ENCODE results near the gene QRFP. TPM values are rescaled to one million over a fixed set of nuclear protein-coding genes. Genes with fewer than 3 reads are reported as not detected.

The QRFP gene
- total and polyA plus RNA-seq, 4 donors = 0.05 TPM; not detected in 3

DNA sequence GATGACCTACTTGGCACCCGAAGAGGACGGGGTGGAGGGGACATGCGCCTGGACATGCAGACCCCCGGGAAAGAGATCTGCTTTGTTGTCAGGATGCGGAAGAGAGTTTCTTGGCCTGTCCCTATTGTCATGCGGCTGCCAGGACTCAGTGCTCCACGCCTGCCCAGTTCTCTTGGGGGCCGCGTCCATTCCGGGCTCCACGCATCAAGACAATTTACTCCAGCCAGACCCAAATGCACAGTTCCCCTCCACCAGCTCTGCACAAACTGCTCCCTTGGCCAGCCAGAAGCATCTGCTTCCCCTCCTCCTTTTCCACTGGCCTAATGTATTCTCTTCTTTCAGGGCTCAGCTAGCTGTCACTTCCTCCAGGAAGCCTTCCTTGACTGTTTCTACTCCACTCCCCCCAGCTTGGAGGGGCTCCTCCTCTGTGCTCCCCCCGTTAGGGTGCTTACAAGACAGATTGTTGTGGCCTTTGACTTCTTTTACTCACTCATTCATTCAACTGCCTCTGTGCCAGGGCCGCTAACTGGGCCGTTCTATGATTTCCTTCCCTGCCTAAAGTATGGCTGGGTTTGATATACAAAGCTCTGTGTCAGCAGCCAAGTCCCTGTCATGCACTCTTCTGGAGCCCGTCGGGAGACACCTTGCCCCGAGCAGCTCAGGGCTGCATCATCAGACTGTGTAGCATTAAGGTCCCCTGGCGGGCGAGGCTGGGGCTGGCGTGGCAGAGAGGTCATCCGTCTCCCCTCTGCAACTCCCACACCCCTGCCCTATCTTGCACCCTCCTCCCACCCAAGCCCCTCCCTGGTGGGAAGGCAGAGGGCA, 35.9 kb upstream of the QRFP start:
- DNase-seq (ENCODE audit: low spot score) = no peak
- Histone ChIP-seq H3K4me1 (ENCODE audit: control insufficient read depth in 4 of 4, insufficient read depth in 4 of 4, low read length in 3 of 4) (no peaks in the 10 kb centered on the region), H3K4me3 (ENCODE audit: low read depth in 1 of 3, low read length in 3 of 3) (no peak overlapping the region)

DNA sequence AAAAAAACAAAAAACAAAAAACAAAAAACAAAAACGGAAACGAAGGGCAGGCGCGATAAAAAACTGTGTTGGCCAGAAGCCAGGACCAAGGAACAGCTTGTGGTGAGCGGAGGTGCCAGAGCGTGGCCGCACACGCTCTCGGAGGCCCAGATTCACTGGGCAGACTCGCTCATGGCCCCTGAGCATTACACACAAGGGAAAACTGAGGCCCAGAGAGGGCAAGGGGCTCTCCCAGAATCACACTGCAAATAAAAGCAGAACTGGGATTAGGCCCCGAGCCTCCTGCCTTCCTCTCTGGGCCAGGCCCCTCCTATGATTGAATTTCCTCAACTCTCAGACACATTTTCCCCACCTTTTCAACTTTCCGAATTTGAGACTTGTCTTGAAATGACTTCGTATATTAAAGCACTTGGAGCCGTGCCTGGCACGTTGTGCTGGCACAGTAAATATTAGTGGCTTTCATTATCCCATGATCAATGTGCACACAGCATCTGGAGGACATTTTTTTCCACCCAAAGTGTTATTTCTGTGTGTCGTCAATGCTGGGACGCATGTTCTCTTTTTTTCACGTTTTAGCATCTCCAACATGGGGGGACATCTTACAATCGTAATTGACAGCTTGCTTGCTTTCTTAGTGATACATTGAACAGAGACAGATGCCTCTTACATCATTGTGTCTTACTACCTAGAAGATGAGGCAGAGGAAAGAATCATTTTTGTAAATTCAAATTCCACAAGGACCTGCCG, 35.1 kb upstream of the QRFP start:
- Histone ChIP-seq H3K27ac (ENCODE audit: low read depth in 1 of 2, low read length in 2 of 2) (no peak overlapping the region), H3K36me3 (ENCODE audit: control insufficient read depth in 4 of 4, insufficient read depth in 3 of 4, low read depth in 1 of 4, low read length in 3 of 4) (no peaks in the 10 kb centered on the region), H3K9ac (ENCODE audit: low read depth in 1 of 2, low read length in 2 of 2) (no peak overlapping the region), H3K4me1 (ENCODE audit: control insufficient read depth in 4 of 4, insufficient read depth in 4 of 4, low read length in 3 of 4) (no peaks in the 10 kb centered on the region), H3K9me3 (ENCODE audit: control insufficient read depth in 4 of 4, low read length in 3 of 4) (no peaks in the 10 kb centered on the region), H3K4me3 (ENCODE audit: low read depth in 1 of 3, low read length in 3 of 3) (no peak overlapping the region), H3K27me3 (ENCODE audit: control insufficient read depth in 4 of 4, insufficient read depth in 4 of 4, low read length in 3 of 4) (peaks cover 0 to 13% (median 6%) of the 10 kb centered on the region in 4 donors)
- 77% methylated on average over 20 of the region's 20 CpGs for WGBS
- TF ChIP-seq YY1 (IDR thresholded peaks at IDR 0.05) (no peak), GABPA (IDR thresholded peaks at IDR 0.05 in 1 of 2, conservative IDR thresholded peaks at IDR 0.05 in 1 of 2) (no peak), SP1 (IDR thresholded peaks at IDR 0.05) (no peak), TAF1 (conservative IDR thresholded peaks at IDR 0.05) (no peak), RXRA (IDR thresholded peaks at IDR 0.05) (no peak), FOXA2 (IDR thresholded peaks at IDR 0.05) (no peak), FOXA1 (IDR thresholded peaks at IDR 0.05) (no peak), RAD21 (IDR thresholded peaks at IDR 0.05) (no peak), HNF4A (conservative IDR thresholded peaks at IDR 0.05) (no peak), JUND (IDR thresholded peaks at IDR 0.05) (no peak), EGR1 (IDR thresholded peaks at IDR 0.05; ENCODE audit: low read depth in 2 of 2) (no peak), HNF4G (IDR thresholded peaks at IDR 0.05) (no peak)
- TF ChIP-seq, protein P1, sequence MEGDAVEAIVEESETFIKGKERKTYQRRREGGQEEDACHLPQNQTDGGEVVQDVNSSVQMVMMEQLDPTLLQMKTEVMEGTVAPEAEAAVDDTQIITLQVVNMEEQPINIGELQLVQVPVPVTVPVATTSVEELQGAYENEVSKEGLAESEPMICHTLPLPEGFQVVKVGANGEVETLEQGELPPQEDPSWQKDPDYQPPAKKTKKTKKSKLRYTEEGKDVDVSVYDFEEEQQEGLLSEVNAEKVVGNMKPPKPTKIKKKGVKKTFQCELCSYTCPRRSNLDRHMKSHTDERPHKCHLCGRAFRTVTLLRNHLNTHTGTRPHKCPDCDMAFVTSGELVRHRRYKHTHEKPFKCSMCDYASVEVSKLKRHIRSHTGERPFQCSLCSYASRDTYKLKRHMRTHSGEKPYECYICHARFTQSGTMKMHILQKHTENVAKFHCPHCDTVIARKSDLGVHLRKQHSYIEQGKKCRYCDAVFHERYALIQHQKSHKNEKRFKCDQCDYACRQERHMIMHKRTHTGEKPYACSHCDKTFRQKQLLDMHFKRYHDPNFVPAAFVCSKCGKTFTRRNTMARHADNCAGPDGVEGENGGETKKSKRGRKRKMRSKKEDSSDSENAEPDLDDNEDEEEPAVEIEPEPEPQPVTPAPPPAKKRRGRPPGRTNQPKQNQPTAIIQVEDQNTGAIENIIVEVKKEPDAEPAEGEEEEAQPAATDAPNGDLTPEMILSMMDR (IDR thresholded peaks at IDR 0.05; ENCODE audit: low read depth, low read length, missing input control) = no peak
- TF ChIP-seq, protein P2, sequence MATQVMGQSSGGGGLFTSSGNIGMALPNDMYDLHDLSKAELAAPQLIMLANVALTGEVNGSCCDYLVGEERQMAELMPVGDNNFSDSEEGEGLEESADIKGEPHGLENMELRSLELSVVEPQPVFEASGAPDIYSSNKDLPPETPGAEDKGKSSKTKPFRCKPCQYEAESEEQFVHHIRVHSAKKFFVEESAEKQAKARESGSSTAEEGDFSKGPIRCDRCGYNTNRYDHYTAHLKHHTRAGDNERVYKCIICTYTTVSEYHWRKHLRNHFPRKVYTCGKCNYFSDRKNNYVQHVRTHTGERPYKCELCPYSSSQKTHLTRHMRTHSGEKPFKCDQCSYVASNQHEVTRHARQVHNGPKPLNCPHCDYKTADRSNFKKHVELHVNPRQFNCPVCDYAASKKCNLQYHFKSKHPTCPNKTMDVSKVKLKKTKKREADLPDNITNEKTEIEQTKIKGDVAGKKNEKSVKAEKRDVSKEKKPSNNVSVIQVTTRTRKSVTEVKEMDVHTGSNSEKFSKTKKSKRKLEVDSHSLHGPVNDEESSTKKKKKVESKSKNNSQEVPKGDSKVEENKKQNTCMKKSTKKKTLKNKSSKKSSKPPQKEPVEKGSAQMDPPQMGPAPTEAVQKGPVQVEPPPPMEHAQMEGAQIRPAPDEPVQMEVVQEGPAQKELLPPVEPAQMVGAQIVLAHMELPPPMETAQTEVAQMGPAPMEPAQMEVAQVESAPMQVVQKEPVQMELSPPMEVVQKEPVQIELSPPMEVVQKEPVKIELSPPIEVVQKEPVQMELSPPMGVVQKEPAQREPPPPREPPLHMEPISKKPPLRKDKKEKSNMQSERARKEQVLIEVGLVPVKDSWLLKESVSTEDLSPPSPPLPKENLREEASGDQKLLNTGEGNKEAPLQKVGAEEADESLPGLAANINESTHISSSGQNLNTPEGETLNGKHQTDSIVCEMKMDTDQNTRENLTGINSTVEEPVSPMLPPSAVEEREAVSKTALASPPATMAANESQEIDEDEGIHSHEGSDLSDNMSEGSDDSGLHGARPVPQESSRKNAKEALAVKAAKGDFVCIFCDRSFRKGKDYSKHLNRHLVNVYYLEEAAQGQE (IDR thresholded peaks at IDR 0.05) = no peak
- no peak for DNase-seq (ENCODE audit: low spot score)

More for the DNA sequence above, 35.9 kb upstream of the QRFP start:
- no peak for TF ChIP-seq NR2F2 (IDR thresholded peaks at IDR 0.05)
- Histone ChIP-seq H3K9ac (ENCODE audit: low read depth in 1 of 2, low read length in 2 of 2) (no peak overlapping the region), H3K9me3 (ENCODE audit: control insufficient read depth in 4 of 4, low read length in 3 of 4) (no peaks in the 10 kb centered on the region), H3K36me3 (ENCODE audit: control insufficient read depth in 4 of 4, insufficient read depth in 3 of 4, low read depth in 1 of 4, low read length in 3 of 4) (no peaks in the 10 kb centered on the region), H3K27ac (ENCODE audit: low read depth in 1 of 2, low read length in 2 of 2) (no peak overlapping the region), H3K27me3 (ENCODE audit: control insufficient read depth in 4 of 4, insufficient read depth in 4 of 4, low read length in 3 of 4) (peaks cover 0 to 17% (median 6%) of the 10 kb centered on the region in 4 donors)
- 57% methylated on average over 21 of the region's 21 CpGs for WGBS

All from liver (tissue), 9 donors.